Left ventricle myocardium inferior (tissue), 1 donor: ENCODE data around the gene STX2. TPM values are rescaled to one million over a fixed set of nuclear protein-coding genes. Genes with fewer than 3 reads are reported as not detected.
"Not testable (repeated sequence)": the region's sequence is repeated elsewhere in the genome, so short reads cannot be mapped to it uniquely, and the experiment has no call there.

Experiments
- DNase-seq: peaks from one replicate; pipeline ENCODE4 v3.0.0-alpha.2; 2020
- H3K27ac ChIP-seq: fragments of 200-600 bp; replicated peaks from 2 replicates; pipeline ENCODE4 v1.8.0; 2021
- H3K27me3 ChIP-seq: fragments of 200-600 bp; 2 replicates; pipeline ENCODE4 v1.8.0; 2021; ENCODE audit warnings: low read depth
- H3K36me3 ChIP-seq: fragments of 200-600 bp; 2 replicates; pipeline ENCODE4 v1.8.0; 2021
- H3K4me1 ChIP-seq: fragments of 200-600 bp; 2 replicates; pipeline ENCODE4 v1.8.0; 2021
- H3K4me3 ChIP-seq: fragments of 200-600 bp; 2 replicates; pipeline ENCODE4 v1.8.0; 2021; ENCODE audit warnings: mild to moderate bottlenecking, moderate library complexity
- H3K9me3 ChIP-seq: fragments of 200-600 bp; replicated peaks from 2 replicates; pipeline ENCODE4 v1.8.0; 2021
- CTCF ChIP-seq: fragments of 200-600 bp; IDR thresholded peaks from 2 replicates; pipeline ENCODE4 v1.8.0; 2021; ENCODE audit warnings: antibody characterized with exemption, mild to moderate bottlenecking, borderline replicate concordance
- intact Hi-C: fragments of 100-400 bp; cut with micrococcal nuclease; formaldehyde crosslinking; loops from one replicate; pipeline ENCODE4 v1.11.0; 2022
- total RNA-seq: library from RNA; stranded (reverse); fragmentation: NEBNext Ultra II Directional; extraction: Animal tissue kit (Norgen Biotek cat#: 25700); gene quantifications from one replicate; pipeline ENCODE4 v1.2.1, GENCODE V29; 2021
- donor health status: DM: no; HTN: yes; CAD: no; lungs with severe emphysema.

Gene STX2
- total RNA-seq, 1 donor from 2014 or later: 11.1 TPM

GRCh38 chr12:130762319-130762675 lies 76.8 kb downstream of the STX2 start:
- no peak overlapping the region for H3K4me3 ChIP-seq
- H3K27ac ChIP-seq: no peak overlapping the region
- H3K36me3 ChIP-seq: no peaks in the 10 kb centered on the region
- no peak for DNase-seq
- intact Hi-C loops: no loop called here
- no peaks in the 10 kb centered on the region for H3K4me1 ChIP-seq
- peaks cover 57% of the 10 kb centered on the region for H3K27me3 ChIP-seq
- no peak for TF ChIP-seq CTCF
- no peaks in the 10 kb centered on the region for H3K9me3 ChIP-seq

- Histone ChIP-seq H3K4me1 (no peaks in the 10 kb centered on the region), H3K36me3 (no peaks in the 10 kb centered on the region), H3K4me3 (no peak overlapping the region), H3K9me3 (no peaks in the 10 kb centered on the region), H3K27ac (no peak overlapping the region), H3K27me3 (peaks cover 51% of the 10 kb centered on the region)
- DNase-seq: peak; percentile 26
- intact Hi-C loops: no loop called here
- TF ChIP-seq CTCF: peak; percentile 55
These were observed 77.3 kb downstream of the STX2 start for GRCh38 chr12:130761537-130762318.

- peaks cover 6% of the 10 kb centered on the region for H3K9me3 ChIP-seq
- intact Hi-C loops: no loop called here
These were observed 84.7 kb downstream of the STX2 start for GRCh38 chr12:130754234-130754901.

GRCh38 chr12:130752692-130753230 lies 86.3 kb downstream of the STX2 start:
- Histone ChIP-seq H3K27me3 (peaks cover 70% of the 10 kb centered on the region), H3K9me3 (peaks cover 6% of the 10 kb centered on the region), H3K4me1 (peaks cover 3% of the 10 kb centered on the region), H3K27ac (no peak overlapping the region), H3K4me3 (no peak overlapping the region), H3K36me3 (no peaks in the 10 kb centered on the region)
- intact Hi-C loops: no loop called here
- no peak for DNase-seq
- no peak for TF ChIP-seq CTCF

More at GRCh38 chr12:130754234-130754901, 84.7 kb downstream of the STX2 start:
- Histone ChIP-seq H3K27me3 (peaks cover 54% of the 10 kb centered on the region), H3K4me3 (no peak overlapping the region), H3K27ac (no peak overlapping the region), H3K36me3 (no peaks in the 10 kb centered on the region), H3K4me1 (no peaks in the 10 kb centered on the region)
- TF ChIP-seq CTCF: no peak
- no peak for DNase-seq

- H3K27me3 ChIP-seq: peaks cover 77% of the 10 kb centered on the region
- H3K27ac ChIP-seq, H3K4me1 ChIP-seq, intact Hi-C loops, H3K36me3 ChIP-seq, H3K9me3 ChIP-seq, H3K4me3 ChIP-seq, DNase-seq: not testable (repeated sequence)
These were observed 87.0 kb downstream of the STX2 start for GRCh38 chr12:130752037-130752436.

GRCh38 chr12:130748786-130749185 lies 90.3 kb downstream of the STX2 start:
- H3K27ac ChIP-seq: no peak overlapping the region
- intact Hi-C loops: loop anchor here (5.0 kb wide), 1 partner anchor 346 kb away; no protein-coding TSS in a partner anchor

More at GRCh38 chr12:130748786-130749185, 90.3 kb downstream of the STX2 start:
- no peak for TF ChIP-seq CTCF
- DNase-seq: no peak
- Histone ChIP-seq H3K4me3 (no peak overlapping the region), H3K4me1 (peaks cover 4% of the 10 kb centered on the region), H3K27me3 (peaks cover 83% of the 10 kb centered on the region), H3K36me3 (no peaks in the 10 kb centered on the region), H3K9me3 (peaks cover under 1% of the 10 kb centered on the region)
